OCI-LY7 (cell line): ENCODE results near the gene PGGT1B. TPM values are rescaled to one million over a fixed set of nuclear protein-coding genes. Genes with fewer than 3 reads are reported as not detected.

ENCODE experiments used
- BruUV-seq: library from RNA; stranded (reverse); fragments of 400-500 nt; replicated peaks from 2 replicates; lab custom pipeline; 2021; lab: Mats Ljungman, UMichigan
- CTCF ChIA-PET: fragments of 300-600 bp; sonication (Branson Sonifier 250); formaldehyde crosslinking; loops from one replicate; lab custom pipeline; 2022; ENCODE audit warnings: antibody characterized with exemption; ENCODE audit not compliant: unreplicated experiment; lab: Charles Lee
- POLR2A ChIA-PET: fragments of 300-600 bp; sonication (Branson Sonifier 250); formaldehyde crosslinking; loops from one replicate; lab custom pipeline; 2022; ENCODE audit warnings: antibody characterized with exemption; lab: Charles Lee
- DNase-seq: peaks from one replicate; pipeline ENCODE4 v3.0.0-alpha.2; 2015; ENCODE audit warnings: low spot score
- H2AFZ ChIP-seq: fragments of 200-600 bp; sonication (generic), shearing (Covaris generic); 2 replicates; pipeline ENCODE4 v1.6.1; 2014; ENCODE audit warnings: mild to moderate bottlenecking, antibody characterized with exemption, low read length, moderate library complexity
- H3K27ac ChIP-seq: fragments of 200-600 bp; sonication (generic); 2 replicates; pipeline ENCODE4 v1.5.1; 2014; ENCODE audit warnings: mixed run types, low read depth, mild to moderate bottlenecking, moderate library complexity, low read length, inconsistent platforms; ENCODE audit not compliant: poor library complexity, severe bottlenecking
- H3K36me3 ChIP-seq: fragments of 200-600 bp; sonication (generic); 2 replicates; pipeline ENCODE4 v1.6.1; 2014; ENCODE audit warnings: mild to moderate bottlenecking, antibody characterized with exemption, low read length, moderate library complexity, mixed read lengths; ENCODE audit not compliant: insufficient read depth
- H3K4me1 ChIP-seq: fragments of 200-600 bp; sonication (generic); 2 replicates; pipeline ENCODE4 v1.5.1; 2014; ENCODE audit warnings: mild to moderate bottlenecking, low read length; ENCODE audit not compliant: insufficient read depth, poor library complexity, severe bottlenecking
- H3K4me2 ChIP-seq: fragments of 200-600 bp; sonication (generic); 2 replicates; pipeline ENCODE4 v1.6.1; 2014; ENCODE audit warnings: mild to moderate bottlenecking, low read length
- H3K4me3 ChIP-seq: fragments of 200-600 bp; sonication (generic); 2 replicates; pipeline ENCODE4 v1.5.1; 2014; ENCODE audit warnings: mild to moderate bottlenecking, low read depth, low read length; ENCODE audit not compliant: poor library complexity, severe bottlenecking
- H3K79me2 ChIP-seq: fragments of 200-600 bp; sonication (generic); 2 replicates; pipeline ENCODE4 v1.6.1; 2016; ENCODE audit warnings: low read depth, mild to moderate bottlenecking, low read length, moderate library complexity, mixed read lengths; ENCODE audit not compliant: insufficient read depth
- H3K9me2 ChIP-seq: fragments of 200-600 bp; sonication (generic); 2 replicates; pipeline ENCODE4 v1.6.1; 2016; ENCODE audit warnings: mild to moderate bottlenecking, low read length, mixed read lengths; ENCODE audit not compliant: insufficient read depth
- H3K9me3 ChIP-seq: fragments of 200-600 bp; sonication (generic); 2 replicates; pipeline ENCODE4 v1.6.1; 2014; ENCODE audit warnings: mild to moderate bottlenecking, mixed run types, low read length, mixed read lengths
- H4K20me1 ChIP-seq: fragments of 200-600 bp; sonication (generic); 2 replicates; pipeline ENCODE4 v1.6.1; 2014; ENCODE audit warnings: mild to moderate bottlenecking, antibody characterized with exemption, low read length, moderate library complexity, mixed read lengths; ENCODE audit not compliant: insufficient read depth
- CTCF ChIP-seq: fragments of 200-600 bp; sonication (generic); conservative IDR thresholded peaks from 2 replicates; pipeline ENCODE4 v1.5.1; 2014; ENCODE audit warnings: mild to moderate bottlenecking, antibody characterized with exemption, low read length, moderate library complexity, mixed read lengths
- EZH2phosphoT487 ChIP-seq: fragments of 200-600 bp; sonication (generic); IDR thresholded peaks from 2 replicates; pipeline ENCODE4 v1.6.1; 2018; ENCODE audit warnings: low read depth, borderline replicate concordance, mild to moderate bottlenecking, mixed run types, antibody characterized with exemption, low read length, moderate library complexity, mixed read lengths
- intact Hi-C: fragments of 100-400 bp; cut with micrococcal nuclease; formaldehyde crosslinking; loops from one replicate; pipeline ENCODE4 v1.10.0; 2022; ENCODE audit not compliant: unreplicated experiment
- total RNA-seq, 2 experiments: library from RNA; depleted of rRNA in 1 of 2; stranded (reverse); fragments of >200 nt in 1 of 2; shearing (Covaris generic) in 1 of 2; gene quantifications; 2 replicates each; pipeline ENCODE4 v1.2.3, GENCODE V29; 2014 to 2022

The PGGT1B gene
- total RNA-seq, 2 experiments from 2014 or later: 19.7 to 54.7 TPM

DNA sequence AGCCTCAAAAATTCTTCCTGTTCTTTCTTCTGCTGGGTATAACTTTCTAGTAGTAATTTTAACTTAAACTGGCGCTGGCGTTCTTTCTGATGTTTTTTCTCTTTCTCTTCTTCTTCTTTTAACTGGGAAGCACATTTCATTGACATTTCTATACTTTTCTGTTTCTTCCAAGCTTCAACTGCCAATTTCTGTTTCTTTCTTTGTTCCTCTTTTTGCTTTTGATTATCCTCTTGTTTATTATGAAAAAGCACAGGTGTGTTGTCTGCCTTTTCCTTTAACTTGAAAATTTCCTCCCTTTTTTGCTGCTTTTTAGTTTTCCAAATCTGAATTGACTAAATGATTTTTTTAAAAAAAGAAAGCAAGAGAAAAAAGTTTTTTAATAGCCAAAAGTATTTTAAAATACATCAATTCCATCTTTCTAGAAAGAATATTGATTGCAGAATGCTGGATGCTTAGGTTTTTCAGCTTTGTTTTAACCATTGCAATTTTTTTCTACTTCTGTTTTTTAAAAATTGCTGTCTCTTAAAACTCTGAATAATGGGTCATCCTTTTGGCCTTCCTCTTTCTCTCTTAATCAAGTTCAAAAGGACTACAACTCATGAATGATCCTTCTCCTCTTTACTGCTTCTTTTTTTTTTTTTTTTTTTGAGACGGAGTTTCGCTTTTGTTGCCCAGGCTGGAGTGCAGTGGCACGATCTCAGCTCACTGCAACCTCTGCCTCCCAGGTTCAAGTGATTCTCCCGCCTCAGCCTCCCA lies 8.8 kb upstream of the PGGT1B start:
- Histone ChIP-seq H3K9me2 (no peaks in the 10 kb centered on the region), H3K79me2 (no peaks in the 10 kb centered on the region), H2AFZ (no peak overlapping the region; the same call in 1 of the 2 replicates), H3K4me3 (peak overlapping the region; percentile 47), H3K4me1 (peaks cover 33% of the 10 kb centered on the region), H3K36me3 (peaks cover 17% of the 10 kb centered on the region), H3K4me2 (peak overlapping the region; percentile 66), H3K27ac (peak overlapping the region; percentile 87), H3K9me3 (no peaks in the 10 kb centered on the region), H4K20me1 (no peaks in the 10 kb centered on the region)
- ChIA-PET CTCF (interaction anchor here (1.0 kb wide), 1 partner anchor 9 kb away, joined by 3 read pairs; the partner anchor contains the start of gene PGGT1B), POLR2A (interaction anchor here (0.6 to 5.8 kb wide), 6 partner anchors 9 to 63 kb away, joined by 3 to 32 read pairs (median 4); partner anchors contain the start of gene PGGT1B)
- peak; percentile 51 for DNase-seq
- BruUV-seq: TSS peak; percentile 56
- no peak for TF ChIP-seq EZH2phosphoT487
- no peak for TF ChIP-seq CTCF
- intact Hi-C loops: no loop called here

- DNase-seq: no peak
- Histone ChIP-seq H3K4me1 (peaks cover 39% of the 10 kb centered on the region), H3K4me2 (no peak overlapping the region), H3K36me3 (peaks cover 11% of the 10 kb centered on the region), H2AFZ (no peak overlapping the region), H4K20me1 (no peaks in the 10 kb centered on the region), H3K27ac (no peak overlapping the region), H3K9me3 (no peaks in the 10 kb centered on the region), H3K4me3 (no peak overlapping the region), H3K9me2 (no peaks in the 10 kb centered on the region), H3K79me2 (no peaks in the 10 kb centered on the region)
- TF ChIP-seq EZH2phosphoT487: no peak
- TF ChIP-seq CTCF: no peak
- POLR2A ChIA-PET: interaction anchor here (0.8 to 1.0 kb wide), 2 partner anchors 17 to 122 kb away, joined by 3 read pairs; no protein-coding TSS in a partner anchor
- CTCF ChIA-PET: no interaction called here
- intact Hi-C loops: no loop called here
- no TSS peak for BruUV-seq
Measured at GRCh38 chr5:115267617-115268016, 4.9 kb upstream of the PGGT1B start.

DNA sequence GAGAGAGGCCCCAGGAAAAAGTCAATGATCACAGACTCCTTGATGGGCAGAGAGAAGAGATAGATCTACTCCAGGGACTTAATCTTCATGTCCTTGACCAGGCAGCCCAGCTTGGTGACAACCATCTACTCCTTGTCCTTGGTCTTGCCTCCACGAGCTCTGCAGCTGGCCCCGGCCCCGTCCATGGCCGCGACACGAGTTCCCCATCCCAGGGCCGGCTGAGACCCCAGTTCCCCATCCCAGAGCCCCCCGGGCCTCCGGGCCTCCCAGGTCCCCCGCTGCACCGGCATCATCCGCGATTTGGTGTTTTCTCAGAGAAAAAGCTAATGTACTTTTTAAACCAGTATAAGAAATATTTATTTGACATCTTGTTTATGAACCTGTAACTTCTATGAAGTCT lies 2.5 kb upstream of the PGGT1B start:
- Histone ChIP-seq H3K4me2 (no peak overlapping the region), H3K27ac (no peak overlapping the region), H4K20me1 (peaks cover 7% of the 10 kb centered on the region; the same call in 1 of the 2 replicates), H3K36me3 (peaks cover 11% of the 10 kb centered on the region), H3K9me3 (no peaks in the 10 kb centered on the region), H3K9me2 (no peaks in the 10 kb centered on the region), H2AFZ (no peak overlapping the region), H3K4me1 (peaks cover 31% of the 10 kb centered on the region), H3K79me2 (peaks cover 20% of the 10 kb centered on the region), H3K4me3 (no peak overlapping the region)
- intact Hi-C loops: no loop called here
- ChIA-PET CTCF (no interaction called here), POLR2A (no interaction called here)
- TF ChIP-seq CTCF (no peak), EZH2phosphoT487 (no peak)
- no TSS peak for BruUV-seq
- no peak for DNase-seq
